PC-9 (cell line): Measurements from ENCODE around the gene PEX13. TPM values are rescaled to one million over a fixed set of nuclear protein-coding genes. Genes with fewer than 3 reads are reported as not detected.

Experiments
- BruUV-seq: library from RNA; stranded (reverse); fragments of 400-500 nt; replicated peaks from 2 replicates; lab custom pipeline; 2021; lab: Mats Ljungman, UMichigan
- CTCF ChIA-PET: fragments of 300-600 bp; sonication (Branson Sonifier 250); formaldehyde crosslinking; loops from one replicate; lab custom pipeline; 2022; ENCODE audit warnings: antibody characterized with exemption; lab: Charles Lee
- POLR2A ChIA-PET: fragments of 300-600 bp; sonication (Branson Sonifier 250); formaldehyde crosslinking; loops from one replicate; lab custom pipeline; 2022; ENCODE audit warnings: antibody characterized with exemption; ENCODE audit not compliant: unreplicated experiment; lab: Charles Lee
- DNase-seq, 2 experiments: peaks; one replicate each; pipeline versions ENCODE4 v3.0.0 to v3.0.0-alpha.2; 2015 to 2022; ENCODE audit warnings: mixed read lengths in 1 of 2
- H2AFZ ChIP-seq: fragments of 200-600 bp; sonication (generic); 2 replicates; pipeline ENCODE4 v1.8.1; 2017; ENCODE audit warnings: antibody characterized with exemption
- H3F3A ChIP-seq: fragments of 200-600 bp; sonication (generic); 2 replicates; pipeline ENCODE4 v1.8.1; 2017; ENCODE audit warnings: antibody characterized with exemption, mild to moderate bottlenecking, low read depth; ENCODE audit not compliant: insufficient read depth
- H3K27ac ChIP-seq: fragments of 200-600 bp; sonication (generic); 2 replicates; pipeline ENCODE4 v1.6.1; 2016; ENCODE audit warnings: mixed run types
- H3K27me3 ChIP-seq: fragments of 200-600 bp; sonication (generic); 2 replicates; pipeline ENCODE4 v1.6.1; 2016; ENCODE audit warnings: low read depth, mixed run types; ENCODE audit not compliant: insufficient read depth
- H3K36me3 ChIP-seq: fragments of 200-600 bp; sonication (generic); 2 replicates; pipeline ENCODE4 v1.6.1; 2016; ENCODE audit warnings: low read depth, mixed run types
- H3K4me1 ChIP-seq: fragments of 200-600 bp; sonication (generic); replicated peaks from 2 replicates; pipeline ENCODE4 v1.6.1; 2016; ENCODE audit warnings: mixed run types; ENCODE audit not compliant: insufficient read depth
- H3K4me2 ChIP-seq: fragments of 200-600 bp; sonication (generic); 2 replicates; pipeline ENCODE4 v1.6.1; 2017; ENCODE audit warnings: mixed run types
- H3K4me3 ChIP-seq: fragments of 200-600 bp; sonication (generic); 2 replicates; pipeline ENCODE4 v1.6.1; 2016; ENCODE audit warnings: mixed run types
- H3K79me2 ChIP-seq: fragments of 200-600 bp; sonication (generic); 2 replicates; pipeline ENCODE4 v1.6.1; 2017; ENCODE audit warnings: low read depth, mixed run types
- H3K9me2 ChIP-seq: fragments of 200-600 bp; sonication (generic); 2 replicates; pipeline ENCODE4 v1.8.1; 2017; ENCODE audit warnings: mild to moderate bottlenecking; ENCODE audit not compliant: insufficient read depth
- H3K9me3 ChIP-seq: fragments of 200-600 bp; sonication (generic); 2 replicates; pipeline ENCODE4 v1.8.1; 2016; ENCODE audit warnings: low read depth; ENCODE audit not compliant: insufficient read depth
- H4K20me1 ChIP-seq: fragments of 200-600 bp; sonication (generic); 2 replicates; pipeline ENCODE4 v1.8.1; 2017; ENCODE audit not compliant: insufficient read depth
- CTCF ChIP-seq: fragments of 200-600 bp; sonication (generic); conservative IDR thresholded peaks from 2 replicates; pipeline ENCODE4 v1.6.1; 2017; ENCODE audit warnings: mixed run types, antibody characterized with exemption, mild to moderate bottlenecking, moderate library complexity
- EZH2 ChIP-seq: fragments of 200-600 bp; sonication (generic); IDR thresholded peaks from 2 replicates; pipeline ENCODE4 v1.8.0; 2017; ENCODE audit warnings: antibody characterized with exemption, low read depth
- intact Hi-C: fragments of 100-400 bp; cut with micrococcal nuclease; formaldehyde crosslinking; loops from one replicate; pipeline ENCODE4 v1.10.0; 2022; ENCODE audit not compliant: unreplicated experiment
- total RNA-seq: library from RNA; stranded (reverse); gene quantifications from 2 replicates; pipeline ENCODE4 v1.2.3, GENCODE V29; 2021

The PEX13 gene
- total RNA-seq, 1 experiment from 2014 or later, result 32.4 TPM

- ChIA-PET POLR2A (interaction anchor here (0.6 kb wide), 1 partner anchor 32 kb away, joined by 6 read pairs; no protein-coding TSS in a partner anchor), CTCF (no interaction called here)
- no peaks in the 10 kb centered on the region for H4K20me1 ChIP-seq
- H3K4me3 ChIP-seq, result no peak overlapping the region
- H3K79me2 ChIP-seq, result no peaks in the 10 kb centered on the region
- intact Hi-C loops, result no loop called here
- peaks cover 5% of the 10 kb centered on the region for H3K4me1 ChIP-seq
- H3F3A ChIP-seq, result no peaks in the 10 kb centered on the region
- H3K36me3 ChIP-seq, result no peaks in the 10 kb centered on the region
- TF ChIP-seq EZH2, result no peak
- TF ChIP-seq CTCF, result no peak
- H2AFZ ChIP-seq, result no peak overlapping the region
- H3K4me2 ChIP-seq, result no peak overlapping the region
- no peak overlapping the region for H3K27ac ChIP-seq
- no peaks in the 10 kb centered on the region for H3K9me3 ChIP-seq
- DNase-seq, result no peak
- no peaks in the 10 kb centered on the region for H3K27me3 ChIP-seq
- BruUV-seq, result no TSS peak
- no peaks in the 10 kb centered on the region for H3K9me2 ChIP-seq
Measured at GRCh38 chr2:60974652-60975051, 42.9 kb upstream of the PEX13 start.

- no peaks in the 10 kb centered on the region for H3K27me3 ChIP-seq
- no peaks in the 10 kb centered on the region for H3F3A ChIP-seq
- H3K4me1 ChIP-seq, result peaks cover 2% of the 10 kb centered on the region
- no peaks in the 10 kb centered on the region for H3K79me2 ChIP-seq
- intact Hi-C loops, result no loop called here
- no peak overlapping the region for H3K27ac ChIP-seq
- no peak overlapping the region for H2AFZ ChIP-seq
- DNase-seq, result no peak
- POLR2A ChIA-PET, result no interaction called here
- H3K4me2 ChIP-seq, result no peak overlapping the region
- no peaks in the 10 kb centered on the region for H3K9me2 ChIP-seq
- H4K20me1 ChIP-seq, result no peaks in the 10 kb centered on the region
- BruUV-seq, result no TSS peak
- no peak for TF ChIP-seq CTCF
- no peak for TF ChIP-seq EZH2
- no peaks in the 10 kb centered on the region for H3K9me3 ChIP-seq
- CTCF ChIA-PET, result interaction anchor here (0.6 kb wide), 1 partner anchor 9 kb away, joined by 3 read pairs; no protein-coding TSS in a partner anchor
- H3K4me3 ChIP-seq, result no peak overlapping the region
- H3K36me3 ChIP-seq, result no peaks in the 10 kb centered on the region
Measured at GRCh38 chr2:60976256-60976850, 41.2 kb upstream of the PEX13 start.

- H3K4me2 ChIP-seq, result no peak overlapping the region
- H3K9me3 ChIP-seq, result no peaks in the 10 kb centered on the region
- no peak overlapping the region for H2AFZ ChIP-seq
- ChIA-PET POLR2A (no interaction called here), CTCF (no interaction called here)
- no peak overlapping the region for H3K4me3 ChIP-seq
- no peaks in the 10 kb centered on the region for H3K27me3 ChIP-seq
- BruUV-seq, result no TSS peak
- H3K36me3 ChIP-seq, result no peaks in the 10 kb centered on the region
- no peaks in the 10 kb centered on the region for H3K79me2 ChIP-seq
- H4K20me1 ChIP-seq, result no peaks in the 10 kb centered on the region
- TF ChIP-seq EZH2, result no peak
- no peak for TF ChIP-seq CTCF
- no peaks in the 10 kb centered on the region for H3F3A ChIP-seq
- H3K4me1 ChIP-seq, result no peaks in the 10 kb centered on the region
- intact Hi-C loops, result no loop called here
- DNase-seq, result no peak
- no peak overlapping the region for H3K27ac ChIP-seq
- H3K9me2 ChIP-seq, result no peaks in the 10 kb centered on the region
Measured at GRCh38 chr2:60976875-60977561, 40.5 kb upstream of the PEX13 start.
